Measurements from ENCODE around the gene KDM2B. TPM values are rescaled to one million over a fixed set of nuclear protein-coding genes. Genes with fewer than 3 reads are reported as not detected.

Gene KDM2B
- total RNA-seq, 1 experiment from 2014 or later = 24.7 TPM

GRCh38 chr12:121456551-121456950 is 124.3 kb downstream of the KDM2B start:
- CTCF ChIA-PET = interaction anchor here (0.5 to 0.9 kb wide), 2 partner anchors 13 to 147 kb away, joined by 3 to 6 read pairs; no protein-coding TSS in a partner anchor
- no peak overlapping the region for H3K27ac Mint-ChIP-seq (ENCODE audit: unreplicated experiment)
- H3K36me3 Mint-ChIP-seq (ENCODE audit: insufficient read depth, unreplicated experiment) = no peaks in the 10 kb centered on the region
- H3K9me3 Mint-ChIP-seq (ENCODE audit: low read depth, unreplicated experiment) = no peaks in the 10 kb centered on the region
- intact Hi-C loops (cut with micrococcal nuclease; ENCODE audit: unreplicated experiment) = no loop called here
- no peaks in the 10 kb centered on the region for H3K4me1 Mint-ChIP-seq (ENCODE audit: low read depth, unreplicated experiment)
- H3K27me3 Mint-ChIP-seq (ENCODE audit: unreplicated experiment) = no peaks in the 10 kb centered on the region
- no peak overlapping the region for H3K4me3 Mint-ChIP-seq (ENCODE audit: low read depth, unreplicated experiment)
- no peak for TF ChIP-seq CTCF (IDR thresholded peaks at IDR 0.05; ENCODE audit: unreplicated experiment)
- BruUV-seq (replicated peaks) = no TSS peak
- DNase-seq = no peak

GRCh38 chr12:121455766-121456420 is 124.9 kb downstream of the KDM2B start:
- CTCF ChIA-PET = interaction anchor here (0.7 to 1.3 kb wide), 2 partner anchors 10 to 13 kb away, joined by 3 read pairs; no protein-coding TSS in a partner anchor
- Mint-ChIP-seq H3K27me3 (ENCODE audit: unreplicated experiment) (no peaks in the 10 kb centered on the region), H3K27ac (ENCODE audit: unreplicated experiment) (no peak overlapping the region), H3K9me3 (ENCODE audit: low read depth, unreplicated experiment) (no peaks in the 10 kb centered on the region), H3K4me1 (ENCODE audit: low read depth, unreplicated experiment) (no peaks in the 10 kb centered on the region), H3K4me3 (ENCODE audit: low read depth, unreplicated experiment) (no peak overlapping the region), H3K36me3 (ENCODE audit: insufficient read depth, unreplicated experiment) (no peaks in the 10 kb centered on the region)
- intact Hi-C loops (cut with micrococcal nuclease; ENCODE audit: unreplicated experiment) = no loop called here
- no TSS peak for BruUV-seq (replicated peaks)
- no peak for DNase-seq
- no peak for TF ChIP-seq CTCF (IDR thresholded peaks at IDR 0.05; ENCODE audit: unreplicated experiment)

GRCh38 chr12:121454921-121455320 is 125.9 kb downstream of the KDM2B start:
- CTCF ChIA-PET = interaction anchor here (0.7 to 1.3 kb wide), 3 partner anchors 9 to 178 kb away, joined by 3 read pairs; no protein-coding TSS in a partner anchor
- no peak overlapping the region for H3K27ac Mint-ChIP-seq (ENCODE audit: unreplicated experiment)
- BruUV-seq (replicated peaks) = no TSS peak
- DNase-seq = no peak
- H3K4me3 Mint-ChIP-seq (ENCODE audit: low read depth, unreplicated experiment) = no peak overlapping the region
- H3K4me1 Mint-ChIP-seq (ENCODE audit: low read depth, unreplicated experiment) = no peaks in the 10 kb centered on the region
- no peaks in the 10 kb centered on the region for H3K36me3 Mint-ChIP-seq (ENCODE audit: insufficient read depth, unreplicated experiment)
- H3K9me3 Mint-ChIP-seq (ENCODE audit: low read depth, unreplicated experiment) = no peaks in the 10 kb centered on the region
- H3K27me3 Mint-ChIP-seq (ENCODE audit: unreplicated experiment) = no peaks in the 10 kb centered on the region
- no peak for TF ChIP-seq CTCF (IDR thresholded peaks at IDR 0.05; ENCODE audit: unreplicated experiment)
- intact Hi-C loops (cut with micrococcal nuclease; ENCODE audit: unreplicated experiment) = no loop called here

GRCh38 chr12:121453629-121454028 is 127.2 kb downstream of the KDM2B start:
- Mint-ChIP-seq H3K9me3 (ENCODE audit: low read depth, unreplicated experiment) (no peaks in the 10 kb centered on the region), H3K4me3 (ENCODE audit: low read depth, unreplicated experiment) (no peak overlapping the region), H3K36me3 (ENCODE audit: insufficient read depth, unreplicated experiment) (no peaks in the 10 kb centered on the region), H3K27me3 (ENCODE audit: unreplicated experiment) (no peaks in the 10 kb centered on the region), H3K4me1 (ENCODE audit: low read depth, unreplicated experiment) (no peaks in the 10 kb centered on the region), H3K27ac (ENCODE audit: unreplicated experiment) (no peak overlapping the region)
- TF ChIP-seq CTCF (IDR thresholded peaks at IDR 0.05; ENCODE audit: unreplicated experiment) = no peak
- no peak for DNase-seq
- CTCF ChIA-PET = interaction anchor here (0.6 kb wide), 1 partner anchor 988 kb away, joined by 3 read pairs; no protein-coding TSS in a partner anchor
- intact Hi-C loops (cut with micrococcal nuclease; ENCODE audit: unreplicated experiment) = no loop called here
- BruUV-seq (replicated peaks) = no TSS peak
